HG03442 (cell line): Measurements from ENCODE around the gene PEX11B.
"Not testable (repeated sequence)": the region's sequence is repeated elsewhere in the genome, so short reads cannot be mapped to it uniquely, and the experiment has no call there.

Experiments used
- ATAC-seq: cut with Tn5 transposase; IDR thresholded peaks from one replicate; pipeline ENCODE4 v1.9.1; 2021; ENCODE audit warnings: mild to moderate bottlenecking, moderate library complexity; ENCODE audit not compliant: unreplicated experiment

The PEX11B gene

GRCh38 chr1:145952903-145953302, 34.4 kb upstream of the PEX11B start:
- no peak for ATAC-seq

GRCh38 chr1:145951526-145951925, 33.0 kb upstream of the PEX11B start:
- ATAC-seq, result no peak

- no peak for ATAC-seq
These were observed 30.7 kb upstream of the PEX11B start for GRCh38 chr1:145949219-145949618.

GRCh38 chr1:145947551-145947950, 29.0 kb upstream of the PEX11B start:
- no peak for ATAC-seq

- ATAC-seq, result no peak
These were observed 28.0 kb upstream of the PEX11B start for GRCh38 chr1:145946477-145946986.

GRCh38 chr1:145944532-145944931, 26.0 kb upstream of the PEX11B start:
- no peak for ATAC-seq

- no peak for ATAC-seq
These were observed 24.4 kb upstream of the PEX11B start for GRCh38 chr1:145942871-145943270.

- no peak for ATAC-seq
These were observed 23.9 kb upstream of the PEX11B start for GRCh38 chr1:145942405-145942804.

- no peak for ATAC-seq
These were observed 18.9 kb upstream of the PEX11B start for GRCh38 chr1:145937436-145937835.

- ATAC-seq, result no peak
These were observed 17.7 kb upstream of the PEX11B start for GRCh38 chr1:145936247-145936646.

- no peak for ATAC-seq
These were observed 17.2 kb upstream of the PEX11B start for GRCh38 chr1:145935708-145936107.

- not testable (repeated sequence) for ATAC-seq
These were observed 14.0 kb upstream of the PEX11B start for GRCh38 chr1:145932522-145933009.

- ATAC-seq, result no peak
These were observed 9.6 kb upstream of the PEX11B start for GRCh38 chr1:145927916-145928643.

GRCh38 chr1:145927063-145927886, 8.8 kb upstream of the PEX11B start, which contains the start of gene RBM8A:
TSS of gene RBM8A (minus strand) at chr1:145927484. CDS start at chr1:145927426, 58 bp downstream.
- ATAC-seq, result peak; percentile 96

GRCh38 chr1:145926686-145927062, 8.2 kb upstream of the PEX11B start:
- ATAC-seq, result peak; percentile 8

- no peak for ATAC-seq
These were observed 3.7 kb upstream of the PEX11B start for GRCh38 chr1:145922266-145922665.

GRCh38 chr1:145920297-145920696, 1.8 kb upstream of the PEX11B start:
- ATAC-seq, result not testable (repeated sequence)

- ATAC-seq, result no peak
These were observed 749 bp upstream of the PEX11B start for GRCh38 chr1:145918992-145919939.

GRCh38 chr1:145917595-145917994, 922 bp downstream of the PEX11B start:
- no peak for ATAC-seq

GRCh38 chr1:145916745-145917144, 1.8 kb downstream of the PEX11B start:
- ATAC-seq, result no peak
